Thyroid gland (tissue), 4 donors: ENCODE data around the gene RPS6KA5.

ENCODE experiments used
- CTCF ChIP-seq, 6 experiments: fragments of 200-600 bp in 3 of 6; fragments of 450-650 bp in 3 of 6; sonication (generic) in 3 of 6; IDR thresholded peaks; one replicate each; pipeline ENCODE4 v1.5.1; 2016 to 2019; ENCODE audit warnings: antibody characterized with exemption in 6 of 6, mild to moderate bottlenecking in 2 of 6, inconsistent platforms in 1 of 6, moderate library complexity in 1 of 6
- POLR2A ChIP-seq, 2 donors: fragments of 450-650 bp; IDR thresholded peaks; one replicate each; pipeline ENCODE4 v1.6.1; 2017; ENCODE audit warnings: antibody characterized with exemption in 2 of 2, mild to moderate bottlenecking in 2 of 2, moderate library complexity in 1 of 2

GRCh38 chr14:91094772-91095171, 34.3 kb upstream of the RPS6KA5 start:
- no peak for TF ChIP-seq CTCF (IDR thresholded peaks at IDR 0.05)
- TF ChIP-seq POLR2A (IDR thresholded peaks at IDR 0.05): no peak
